Trophoblast cell (in vitro differentiated cells and primary cell): ENCODE results near the gene TMBIM4.

Experiments used
- DNase-seq, 2 donors: peaks; one replicate each; pipeline ENCODE4 v3.0.0-alpha.2; 2016
- H2AFZ ChIP-seq: 2 replicates; pipeline ENCODE4 v1.6.1; 2013; ENCODE audit warnings: low read length, moderate library complexity, mild to moderate bottlenecking; ENCODE audit not compliant: insufficient read depth, poor library complexity
- H2AK5ac ChIP-seq: 2 replicates; pipeline ENCODE4 v1.6.1; 2013; ENCODE audit warnings: mild to moderate bottlenecking, low read length
- H2BK120ac ChIP-seq: 2 replicates; pipeline ENCODE4 v1.6.1; 2013; ENCODE audit warnings: low read length, mild to moderate bottlenecking, moderate library complexity; ENCODE audit not compliant: insufficient read depth, poor library complexity
- H2BK12ac ChIP-seq: 2 replicates; pipeline ENCODE4 v1.6.1; 2013; ENCODE audit warnings: mild to moderate bottlenecking, low read length, moderate library complexity
- H2BK5ac ChIP-seq: 2 replicates; pipeline ENCODE4 v1.6.1; 2013; ENCODE audit warnings: low read length, low read depth, moderate library complexity, mild to moderate bottlenecking; ENCODE audit not compliant: poor library complexity
- H3K14ac ChIP-seq: 2 replicates; pipeline ENCODE4 v1.6.1; 2013; ENCODE audit warnings: mild to moderate bottlenecking, low read length
- H3K18ac ChIP-seq: 2 replicates; pipeline ENCODE4 v1.6.1; 2013; ENCODE audit warnings: mild to moderate bottlenecking, low read length
- H3K23ac ChIP-seq: 2 replicates; pipeline ENCODE4 v1.6.1; 2013; ENCODE audit warnings: low read length
- H3K27ac ChIP-seq: 2 replicates; pipeline ENCODE4 v1.5.1; 2013; ENCODE audit warnings: low read depth, mild to moderate bottlenecking, inconsistent platforms, low read length, moderate library complexity
- H3K27me3 ChIP-seq: 2 replicates; pipeline ENCODE4 v1.6.1; 2013; ENCODE audit warnings: inconsistent platforms, mild to moderate bottlenecking, low read length, moderate library complexity; ENCODE audit not compliant: insufficient read depth
- H3K36me3 ChIP-seq, 2 experiments: 1 replicate in 1 of 2; 2 replicates in 1 of 2; pipeline ENCODE4 v1.6.1; 2013; ENCODE audit warnings: low read length in 2 of 2, mild to moderate bottlenecking in 2 of 2, moderate library complexity in 1 of 2; ENCODE audit not compliant: insufficient read depth in 2 of 2, control insufficient read depth in 1 of 2
- H3K4ac ChIP-seq: 2 replicates; pipeline ENCODE4 v1.6.1; 2013; ENCODE audit warnings: low read depth, mild to moderate bottlenecking, low read length, moderate library complexity
- H3K4me1 ChIP-seq, 2 experiments: 1 replicate in 1 of 2; 2 replicates in 1 of 2; pipeline ENCODE4 v1.6.1; 2013; ENCODE audit warnings: low read length in 2 of 2, mild to moderate bottlenecking in 2 of 2, moderate library complexity in 1 of 2; ENCODE audit not compliant: insufficient read depth in 2 of 2, control insufficient read depth in 1 of 2
- H3K4me2 ChIP-seq: 2 replicates; pipeline ENCODE4 v1.6.1; 2013; ENCODE audit warnings: inconsistent platforms, mild to moderate bottlenecking, low read length, moderate library complexity
- H3K4me3 ChIP-seq: 2 replicates; pipeline ENCODE4 v1.5.1; 2013; ENCODE audit warnings: mild to moderate bottlenecking, low read depth, low read length, inconsistent platforms
- H3K79me1 ChIP-seq: one replicate; pipeline ENCODE4 v1.6.1; 2013; ENCODE audit warnings: low read length
- H3K79me2 ChIP-seq: 2 replicates; pipeline ENCODE4 v1.6.1; 2013; ENCODE audit warnings: low read length, mild to moderate bottlenecking; ENCODE audit not compliant: control insufficient read depth, insufficient read depth, poor library complexity
- H3K9ac ChIP-seq: 2 replicates; pipeline ENCODE4 v1.6.1; 2013; ENCODE audit warnings: mild to moderate bottlenecking, low read length
- H3K9me3 ChIP-seq: 2 replicates; pipeline ENCODE4 v1.6.1; 2013; ENCODE audit warnings: low read depth, mild to moderate bottlenecking, control low read depth, inconsistent platforms, low read length; ENCODE audit not compliant: insufficient read depth
- H4K12ac ChIP-seq: 2 replicates; pipeline ENCODE4 v1.6.1; 2013; ENCODE audit warnings: low read depth, mild to moderate bottlenecking, low read length, moderate library complexity
- H4K8ac ChIP-seq: 2 replicates; pipeline ENCODE4 v1.6.1; 2013; ENCODE audit warnings: low read depth, mild to moderate bottlenecking, low read length, moderate library complexity
- H4K91ac ChIP-seq: one replicate; pipeline ENCODE4 v1.6.1; 2013; ENCODE audit warnings: low read depth, mild to moderate bottlenecking, low read length, moderate library complexity
- WGBS: extraction: QIAGEN DNeasy Blood & Tissue Kit; methylation state at CpG from one replicate; pipeline ENCODE4 v1.1.7; 2013; ENCODE audit warnings: missing lambda C conversion rate; ENCODE audit not compliant: insufficient read length, insufficient coverage; ENCODE audit errors: extremely low coverage; 5-methylcytosine and 5-hydroxymethylcytosine counted together

Gene TMBIM4

DNA sequence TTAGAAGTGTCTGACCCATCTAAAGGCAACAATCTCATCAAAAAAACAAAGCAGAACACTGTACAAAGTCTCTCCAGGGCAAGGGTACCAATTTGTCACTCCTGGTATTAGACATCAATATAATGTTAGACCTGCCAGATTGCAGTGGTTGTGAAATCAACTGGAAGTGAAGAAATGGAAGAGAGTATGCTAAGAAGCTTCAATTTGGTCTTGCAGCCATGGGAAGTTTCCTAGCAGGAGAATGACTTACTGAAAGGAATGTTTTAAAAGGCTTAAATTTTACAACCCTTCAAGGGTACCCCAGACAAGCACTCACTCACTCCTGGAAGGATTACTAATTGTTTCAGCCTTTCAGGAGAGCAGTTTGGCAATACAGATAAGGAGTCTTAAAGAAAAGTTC lies 58.2 kb downstream of the TMBIM4 start:
- peak overlapping the region; percentile 56 for H4K91ac ChIP-seq
- H3K27ac ChIP-seq, result peak overlapping the region; percentile 83
- H3K4me2 ChIP-seq, result no peak overlapping the region
- H3K4me1 ChIP-seq, result peaks cover 0 to 3% of the 10 kb centered on the region in 2 experiments
- H4K8ac ChIP-seq, result no peak overlapping the region
- DNase-seq, result peak in 1 of 2 donors; percentile 37
- no peaks in the 10 kb centered on the region for H3K27me3 ChIP-seq
- H3K79me1 ChIP-seq, result no peaks in the 10 kb centered on the region
- H2BK5ac ChIP-seq, result peak overlapping the region; percentile 52
- no peaks in the 10 kb centered on the region for H3K79me2 ChIP-seq
- no peak overlapping the region for H3K14ac ChIP-seq
- no peak overlapping the region for H3K23ac ChIP-seq
- H3K18ac ChIP-seq, result no peak overlapping the region
- H3K9ac ChIP-seq, result no peak overlapping the region
- no peak overlapping the region for H2AK5ac ChIP-seq
- no peak overlapping the region for H2AFZ ChIP-seq
- no peak overlapping the region for H4K12ac ChIP-seq
- H3K36me3 ChIP-seq, result no peaks in the 10 kb centered on the region
- no peak overlapping the region for H3K4me3 ChIP-seq
- no peak overlapping the region for H2BK120ac ChIP-seq
- H3K9me3 ChIP-seq, result no peaks in the 10 kb centered on the region
- H2BK12ac ChIP-seq, result peak overlapping the region; percentile 60
- no peak overlapping the region for H3K4ac ChIP-seq

- Histone ChIP-seq H3K4me2 (no peak overlapping the region), H3K23ac (no peak overlapping the region), H3K14ac (no peak overlapping the region), H3K27ac (no peak overlapping the region), H2BK5ac (no peak overlapping the region), H3K4me3 (no peak overlapping the region), H2BK120ac (no peak overlapping the region), H3K4ac (no peak overlapping the region), H4K12ac (no peak overlapping the region), H3K9me3 (no peaks in the 10 kb centered on the region), H3K36me3 (no peaks in the 10 kb centered on the region), H3K79me2 (no peaks in the 10 kb centered on the region), H3K18ac (no peak overlapping the region), H4K8ac (no peak overlapping the region), H3K79me1 (no peaks in the 10 kb centered on the region), H3K9ac (no peak overlapping the region), H2AK5ac (no peak overlapping the region), H3K4me1 (peaks cover 0 to 3% of the 10 kb centered on the region in 2 experiments), H4K91ac (no peak overlapping the region), H2AFZ (no peak overlapping the region), H3K27me3 (no peaks in the 10 kb centered on the region), H2BK12ac (no peak overlapping the region)
- no CpG with 5 or more reads among the region's 4 CpGs for WGBS
- DNase-seq, result no peak
Measured at GRCh38 chr12:66109056-66109455, 60.7 kb downstream of the TMBIM4 start.

DNA sequence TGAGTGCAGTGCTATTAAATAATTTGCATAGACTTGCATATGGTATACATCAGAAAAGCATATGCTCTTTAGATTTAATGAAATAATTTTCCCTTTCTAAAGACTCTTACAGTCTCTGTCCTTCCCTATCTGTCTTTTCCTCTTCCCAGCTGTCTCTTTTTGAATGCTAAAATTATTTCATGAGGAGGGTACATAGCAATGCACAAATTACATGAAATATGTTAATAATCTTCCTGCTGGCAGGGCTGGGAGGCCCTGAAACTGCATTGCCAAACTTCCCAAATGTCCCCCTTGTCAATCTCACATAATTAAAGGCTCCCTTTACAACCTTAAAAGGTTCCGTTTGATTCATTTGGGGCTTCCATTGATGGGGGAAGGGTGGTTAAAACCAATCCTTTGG lies 61.4 kb downstream of the TMBIM4 start:
- no peak overlapping the region for H3K4ac ChIP-seq
- H4K12ac ChIP-seq, result no peak overlapping the region
- H3K36me3 ChIP-seq, result no peaks in the 10 kb centered on the region
- H3K23ac ChIP-seq, result no peak overlapping the region
- no peak overlapping the region for H2BK5ac ChIP-seq
- H2BK12ac ChIP-seq, result no peak overlapping the region
- no peaks in the 10 kb centered on the region for H3K27me3 ChIP-seq
- no peak overlapping the region for H4K91ac ChIP-seq
- no peaks in the 10 kb centered on the region for H3K9me3 ChIP-seq
- no peak overlapping the region for H2AK5ac ChIP-seq
- H2AFZ ChIP-seq, result no peak overlapping the region
- no peak for DNase-seq
- no CpG with 5 or more reads among the region's 1 CpG for WGBS
- no peak overlapping the region for H3K9ac ChIP-seq
- H3K18ac ChIP-seq, result no peak overlapping the region
- no peak overlapping the region for H4K8ac ChIP-seq
- H3K79me1 ChIP-seq, result no peaks in the 10 kb centered on the region
- no peak overlapping the region for H2BK120ac ChIP-seq
- H3K27ac ChIP-seq, result no peak overlapping the region
- peaks cover 0 to 3% of the 10 kb centered on the region in 2 experiments for H3K4me1 ChIP-seq
- H3K4me2 ChIP-seq, result no peak overlapping the region
- no peak overlapping the region for H3K14ac ChIP-seq
- no peak overlapping the region for H3K4me3 ChIP-seq
- no peaks in the 10 kb centered on the region for H3K79me2 ChIP-seq

DNA sequence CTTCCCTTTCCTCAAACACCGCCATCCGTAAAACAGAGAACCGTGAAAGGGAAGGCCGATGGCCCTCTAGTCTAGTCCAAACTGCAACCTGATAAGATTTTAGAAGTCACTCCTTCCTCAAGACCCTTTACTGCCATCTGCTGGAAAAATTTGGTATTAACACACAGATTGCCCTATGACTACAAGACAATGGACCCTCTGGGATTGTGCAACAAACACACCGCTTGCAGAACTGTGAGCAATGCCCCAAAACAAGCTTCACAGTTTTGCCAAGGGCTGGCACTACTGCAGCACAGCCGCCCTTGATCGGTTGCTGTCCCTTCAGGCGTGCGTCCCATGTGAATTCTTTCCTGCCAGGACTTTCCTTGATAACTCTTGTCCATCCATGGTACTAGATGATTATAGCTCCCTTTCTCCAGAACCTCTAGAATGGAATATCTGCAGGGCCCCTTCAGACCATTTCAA lies 62.3 kb downstream of the TMBIM4 start:
- peak overlapping the region; percentile 4 for H4K91ac ChIP-seq
- peak; percentile 87 to 100 for DNase-seq
- H3K14ac ChIP-seq, result no peak overlapping the region
- no peaks in the 10 kb centered on the region for H3K9me3 ChIP-seq
- no peaks in the 10 kb centered on the region for H3K27me3 ChIP-seq
- no peak overlapping the region for H2AFZ ChIP-seq
- H2AK5ac ChIP-seq, result no peak overlapping the region
- no peak overlapping the region for H3K18ac ChIP-seq
- no peak overlapping the region for H3K9ac ChIP-seq
- H3K4me2 ChIP-seq, result no peak overlapping the region
- H3K4ac ChIP-seq, result no peak overlapping the region
- H2BK5ac ChIP-seq, result no peak overlapping the region
- H3K36me3 ChIP-seq, result no peaks in the 10 kb centered on the region
- no peak overlapping the region for H4K8ac ChIP-seq
- no peaks in the 10 kb centered on the region for H3K79me2 ChIP-seq
- no peak overlapping the region for H3K27ac ChIP-seq
- peaks cover 0 to 3% of the 10 kb centered on the region in 2 experiments for H3K4me1 ChIP-seq
- H3K23ac ChIP-seq, result no peak overlapping the region
- H3K4me3 ChIP-seq, result no peak overlapping the region
- no peaks in the 10 kb centered on the region for H3K79me1 ChIP-seq
- H2BK120ac ChIP-seq, result no peak overlapping the region
- no CpG with 5 or more reads among the region's 9 CpGs for WGBS
- no peak overlapping the region for H2BK12ac ChIP-seq
- no peak overlapping the region for H4K12ac ChIP-seq
